NCI-H128 (cell line): ENCODE results near the gene TUBB1.
"Not testable (repeated sequence)": the region's sequence is repeated elsewhere in the genome, so short reads cannot be mapped to it uniquely, and the experiment has no call there.

Experiments used
- DNase-seq: peaks from one replicate; lab custom pipeline; 2025; ENCODE audit not compliant: unreplicated experiment; lab: John Stamatoyannopoulos, UW

The TUBB1 gene

GRCh38 chr20:59018817-59019216, 412 bp upstream of the TUBB1 start:
- DNase-seq = no peak

GRCh38 chr20:59020938-59021551, 1.8 kb downstream of the TUBB1 start:
- no peak for DNase-seq

DNA sequence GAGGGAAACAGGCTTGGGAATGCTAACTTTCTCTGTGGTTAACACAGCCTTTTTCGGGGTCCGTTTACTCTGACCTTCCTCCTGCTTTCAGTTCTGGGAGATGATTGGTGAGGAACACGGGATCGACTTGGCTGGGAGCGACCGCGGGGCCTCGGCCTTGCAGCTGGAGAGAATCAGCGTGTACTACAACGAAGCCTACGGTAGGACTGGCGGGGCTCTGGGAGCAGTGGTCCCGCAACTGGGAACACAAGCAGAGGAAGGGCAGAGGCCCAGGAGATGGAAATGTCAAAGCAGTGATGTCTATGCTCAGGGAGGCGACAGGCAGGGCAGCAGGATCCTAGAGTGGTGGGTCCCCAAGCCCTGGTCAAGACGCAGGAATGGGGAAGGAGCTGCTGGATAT, 3.5 kb downstream of the TUBB1 start:
- DNase-seq = no peak

GRCh38 chr20:59023616-59024015, 4.4 kb downstream of the TUBB1 start:
- no peak for DNase-seq

DNA sequence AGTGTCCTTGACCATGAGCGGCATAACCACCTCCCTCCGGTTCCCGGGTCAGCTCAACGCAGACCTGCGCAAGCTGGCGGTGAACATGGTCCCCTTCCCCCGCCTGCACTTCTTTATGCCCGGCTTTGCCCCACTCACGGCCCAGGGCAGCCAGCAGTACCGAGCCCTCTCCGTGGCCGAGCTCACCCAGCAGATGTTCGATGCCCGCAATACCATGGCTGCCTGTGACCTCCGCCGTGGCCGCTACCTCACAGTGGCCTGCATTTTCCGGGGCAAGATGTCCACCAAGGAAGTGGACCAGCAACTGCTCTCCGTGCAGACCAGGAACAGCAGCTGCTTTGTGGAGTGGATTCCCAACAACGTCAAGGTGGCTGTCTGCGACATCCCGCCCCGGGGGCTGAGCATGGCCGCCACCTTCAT, 4.9 kb downstream of the TUBB1 start:
- no peak for DNase-seq

DNA sequence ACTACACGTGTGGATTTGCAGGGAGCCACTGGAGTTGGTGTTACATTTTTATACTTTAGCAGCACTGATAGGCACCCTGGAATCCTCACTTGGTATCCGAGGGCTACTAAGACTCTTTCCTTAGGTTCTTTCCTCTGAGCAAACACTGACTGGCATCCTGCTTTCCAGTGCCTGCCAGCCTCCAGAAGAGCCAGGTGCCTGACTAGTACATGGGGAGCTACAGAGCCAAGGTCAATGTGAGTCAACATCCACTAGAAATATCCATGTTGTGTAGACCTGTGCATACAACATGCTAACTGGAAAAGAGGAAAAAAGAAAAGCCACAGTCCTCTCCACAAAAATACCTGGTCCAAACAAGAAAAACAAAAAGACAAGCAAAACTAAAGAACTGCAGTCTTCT, 5.9 kb downstream of the TUBB1 start:
- no peak for DNase-seq

DNA sequence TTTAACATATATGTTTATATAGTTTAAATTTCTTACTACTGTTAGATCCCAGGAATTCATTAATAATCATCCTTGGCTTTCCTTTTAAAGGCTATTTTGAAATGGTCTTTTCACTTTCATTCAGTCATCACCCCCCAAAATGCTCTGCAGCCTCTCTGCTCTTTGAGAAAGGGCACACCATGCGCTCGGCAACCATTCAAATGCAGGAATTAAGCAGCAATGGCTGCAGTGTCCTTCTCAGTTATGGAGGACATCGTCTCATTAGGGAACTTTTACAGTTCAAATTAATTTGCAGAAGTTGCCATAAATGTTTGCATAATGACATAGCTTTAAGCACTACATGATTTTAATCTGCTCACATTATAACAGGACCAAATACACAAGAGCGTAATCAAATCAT, 6.3 kb downstream of the TUBB1 start:
- DNase-seq = no peak

DNA sequence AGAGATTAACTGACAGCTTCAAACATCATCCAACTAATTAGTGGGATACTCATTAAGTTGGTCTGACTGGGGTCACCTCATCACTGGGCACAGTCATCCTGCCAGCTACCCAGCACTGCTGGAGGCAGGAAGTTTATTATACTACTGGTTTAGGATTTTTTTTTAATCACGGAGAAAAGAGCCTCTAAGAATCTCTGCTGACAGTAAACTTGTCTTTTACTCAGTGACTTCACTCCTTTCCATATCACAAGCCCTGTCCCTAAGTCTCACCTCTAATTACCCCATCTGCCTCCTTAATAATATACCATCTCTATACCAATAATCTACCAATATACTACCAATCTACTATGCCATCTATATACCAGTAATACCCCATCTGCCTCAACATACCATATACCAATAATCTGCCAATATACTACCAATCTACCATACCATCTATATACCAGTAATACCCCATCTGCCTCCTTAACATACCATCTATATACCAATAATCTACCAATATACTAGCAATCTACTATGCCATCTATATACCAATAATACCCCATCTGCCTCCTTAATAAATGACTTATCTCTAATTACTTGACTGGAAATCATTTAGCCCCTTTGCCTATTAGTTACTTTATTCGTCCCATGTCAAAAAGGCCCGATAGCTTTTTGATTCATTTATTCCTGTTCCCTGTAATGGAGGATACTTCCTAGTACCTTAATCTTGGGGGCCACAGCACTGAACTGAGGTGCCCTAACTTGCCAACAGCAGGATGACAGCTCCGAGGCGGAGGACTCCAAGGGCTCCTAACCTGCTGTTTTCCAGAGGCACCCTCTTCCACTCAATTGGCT, 7.9 kb downstream of the TUBB1 start:
- no peak for DNase-seq

GRCh38 chr20:59027741-59028320, 8.6 kb downstream of the TUBB1 start:
- no peak for DNase-seq

- no peak for DNase-seq
Observed at GRCh38 chr20:59028812-59029211, 9.6 kb downstream of the TUBB1 start.

- no peak for DNase-seq
Observed at GRCh38 chr20:59030911-59031563, 11.8 kb downstream of the TUBB1 start.

GRCh38 chr20:59031564-59032022, 12.4 kb downstream of the TUBB1 start:
- no peak for DNase-seq

DNA sequence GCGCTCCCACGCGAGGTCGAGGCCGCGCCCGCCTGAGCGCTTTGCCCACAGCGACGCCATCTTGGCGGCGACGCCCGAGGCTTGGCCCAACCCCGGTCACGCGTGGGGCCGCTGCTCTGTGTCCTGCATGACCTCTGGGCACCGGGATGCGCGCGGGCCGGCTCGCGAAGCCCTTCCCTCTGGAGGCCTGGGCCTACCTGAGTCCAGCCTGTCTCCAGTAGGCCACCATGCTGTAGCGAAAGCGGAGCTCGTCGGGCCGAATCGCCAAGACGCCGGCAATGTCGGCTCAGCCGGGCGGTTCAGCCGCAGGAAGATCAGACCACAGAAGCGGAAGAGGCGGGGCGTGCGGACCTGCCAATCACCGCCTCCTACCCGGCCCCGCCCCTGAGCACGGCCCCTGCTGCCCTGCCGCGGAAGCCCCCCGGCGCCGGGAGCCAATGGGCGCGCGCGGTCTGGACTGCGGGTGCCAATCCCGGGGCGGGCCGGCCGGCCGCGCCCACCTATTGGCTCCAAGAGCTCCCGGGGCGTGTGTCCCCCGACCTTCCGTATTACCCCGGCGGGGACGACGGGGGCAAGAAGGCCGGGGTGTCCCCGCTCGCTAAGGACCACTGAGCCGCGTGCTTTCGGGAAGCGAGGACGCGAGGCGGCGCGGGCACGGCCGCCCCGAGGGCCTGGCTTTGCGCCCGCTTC, 12.9 kb downstream of the TUBB1 start, which contains the start of gene ATP5F1E:
TSS of gene ATP5F1E (minus strand) at position 313 of the 690 bp plus-strand sequence. CDS start at position 229, 84 bp downstream.
- peak; percentile 91 for DNase-seq

GRCh38 chr20:59032713-59033059, 13.5 kb downstream of the TUBB1 start:
- DNase-seq = no peak

DNA sequence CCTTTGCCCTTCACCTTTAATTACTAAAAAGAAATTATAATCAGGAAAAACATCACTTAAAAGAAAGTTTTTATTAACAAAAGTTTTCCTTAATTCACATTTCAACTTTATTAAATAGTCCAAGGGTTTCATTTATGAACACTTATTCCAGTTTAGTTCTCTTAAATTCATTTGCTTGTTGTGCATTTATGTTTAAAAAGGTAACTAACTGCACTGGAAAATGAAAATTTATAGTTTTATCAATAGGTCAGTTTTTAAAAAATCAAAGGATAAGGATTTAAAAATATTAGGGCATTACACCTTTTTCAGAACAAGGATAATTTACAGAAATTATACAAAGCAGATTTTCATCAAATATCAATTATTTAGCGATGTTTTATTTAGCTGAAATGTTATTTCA, 13.9 kb downstream of the TUBB1 start:
- DNase-seq = no peak

- no peak for DNase-seq
Observed at GRCh38 chr20:59033616-59034165, 14.5 kb downstream of the TUBB1 start.

DNA sequence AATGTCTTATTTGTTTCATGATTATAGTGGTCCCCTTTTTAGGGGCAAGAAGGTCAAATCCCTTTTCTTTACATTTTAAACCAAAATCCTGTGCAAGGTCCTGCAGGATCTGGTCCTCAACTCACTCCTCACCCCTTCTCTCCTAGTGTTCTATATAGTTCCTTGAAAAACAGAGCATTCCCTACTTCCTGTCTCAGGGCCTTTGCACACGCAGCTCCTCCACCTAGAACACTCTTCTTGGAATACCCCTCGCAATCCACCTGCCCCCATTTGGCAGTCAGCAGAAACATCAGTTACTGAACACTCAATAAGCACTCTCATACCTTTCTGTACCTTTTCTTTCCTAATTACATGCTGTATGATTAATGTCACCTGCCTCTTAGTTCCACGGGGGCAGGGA, 16.2 kb downstream of the TUBB1 start:
- no peak for DNase-seq

DNA sequence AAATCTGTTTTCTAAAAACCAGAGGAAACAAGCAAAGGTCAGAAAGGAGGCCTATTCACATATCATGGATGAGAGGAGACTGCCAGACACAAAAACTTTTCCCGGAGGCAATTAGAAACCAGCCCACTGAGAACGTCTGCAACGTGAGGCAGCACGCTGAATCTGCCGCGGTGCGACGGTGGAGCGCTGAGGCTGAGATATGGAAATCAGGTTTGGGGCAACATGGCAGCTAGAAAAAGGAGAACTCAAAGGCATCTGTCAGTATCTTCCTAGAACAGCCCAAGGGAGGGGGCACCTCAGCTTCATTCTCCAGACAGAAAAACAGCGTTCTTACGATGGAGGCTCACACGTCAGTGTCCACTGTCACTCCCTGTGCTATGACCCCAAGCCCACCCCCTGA, 18.2 kb downstream of the TUBB1 start:
- no peak for DNase-seq

DNA sequence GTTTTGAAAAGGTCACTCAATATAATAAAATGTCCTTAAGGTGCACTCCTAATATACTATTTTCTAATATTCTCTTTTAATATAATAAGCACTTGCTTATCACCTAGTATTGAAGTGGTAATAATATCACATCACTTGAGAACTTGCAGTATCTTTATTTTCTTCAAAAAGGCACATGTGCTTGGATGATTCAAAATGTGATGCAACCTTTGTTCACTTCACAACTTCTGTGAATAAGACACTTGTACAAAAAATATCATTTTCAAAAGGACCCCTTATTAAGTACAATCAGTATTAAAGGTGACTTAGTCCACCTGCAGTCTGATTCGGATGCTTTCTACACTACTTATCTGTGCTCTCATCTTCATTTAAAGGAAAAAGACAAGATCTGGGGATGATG, 20.0 kb downstream of the TUBB1 start:
- no peak for DNase-seq

GRCh38 chr20:59040667-59041066, 21.4 kb downstream of the TUBB1 start:
- no peak for DNase-seq

GRCh38 chr20:59041487-59041886, 22.3 kb downstream of the TUBB1 start:
- DNase-seq = not testable (repeated sequence)
